Measurements from ENCODE around the gene TNFSF12.

GRCh38 chr17:7513850-7514419 lies 34.9 kb upstream of the TNFSF12 start:
- TF ChIP-seq POLR2A (IDR thresholded peaks at IDR 0.05; ENCODE audit: low read length), result no peak
- no peak for TF ChIP-seq E2F6 (IDR thresholded peaks at IDR 0.05; ENCODE audit: borderline replicate concordance, low read depth)
- no peak for TF ChIP-seq NR3C1 (IDR thresholded peaks at IDR 0.05)
- TF ChIP-seq CTCF (IDR thresholded peaks at IDR 0.05), result no peak
- TF ChIP-seq CHD2 (IDR thresholded peaks at IDR 0.05; ENCODE audit: low read length, partially characterized antibody), result no peak

All from A549 (cell line).